Nephron (organoid): ENCODE results near the gene MLYCD.

Experiments
- H3K27ac Mint-ChIP-seq, 3 experiments: 2 replicates each; pipeline ENCODE4 v1.8.0; 2020; ENCODE audit warnings: mixed read lengths in 3 of 3, mild to moderate bottlenecking in 2 of 3, moderate library complexity in 1 of 3
- H3K27me3 Mint-ChIP-seq: 2 replicates; pipeline ENCODE4 v1.8.0; 2021; ENCODE audit warnings: low read depth, mild to moderate bottlenecking, moderate library complexity, mixed read lengths
- H3K36me3 Mint-ChIP-seq: 2 replicates; pipeline ENCODE4 v1.8.0; 2020; ENCODE audit warnings: low read depth, mixed read lengths
- H3K4me1 Mint-ChIP-seq: 2 replicates; pipeline ENCODE4 v1.8.0; 2020; ENCODE audit warnings: mixed read lengths
- H3K4me3 Mint-ChIP-seq, 3 experiments: 2 replicates each; pipeline ENCODE4 v1.8.0; 2020; ENCODE audit warnings: mild to moderate bottlenecking in 3 of 3, mixed read lengths in 3 of 3, moderate library complexity in 2 of 3
- H3K9me3 Mint-ChIP-seq: 2 replicates; pipeline ENCODE4 v1.8.0; 2020; ENCODE audit warnings: mixed read lengths
- TF ChIP-seq, protein P1 (sequence below), 3 experiments: fragments of 200-600 bp; sonication (generic); IDR thresholded peaks; one replicate each; pipeline ENCODE4 v1.5.0; 2021; ENCODE audit warnings: antibody characterized with exemption in 3 of 3; ENCODE audit not compliant: unreplicated experiment in 3 of 3

MLYCD gene

GRCh38 chr16:83965444-83966152 lies 66.7 kb downstream of the MLYCD start:
- Mint-ChIP-seq H3K9me3 (no peaks in the 10 kb centered on the region), H3K27ac (no peak overlapping the region), H3K4me3 (no peak overlapping the region), H3K27me3 (peaks cover 29% of the 10 kb centered on the region), H3K36me3 (no peaks in the 10 kb centered on the region), H3K4me1 (no peaks in the 10 kb centered on the region)
- TF ChIP-seq, protein P1, sequence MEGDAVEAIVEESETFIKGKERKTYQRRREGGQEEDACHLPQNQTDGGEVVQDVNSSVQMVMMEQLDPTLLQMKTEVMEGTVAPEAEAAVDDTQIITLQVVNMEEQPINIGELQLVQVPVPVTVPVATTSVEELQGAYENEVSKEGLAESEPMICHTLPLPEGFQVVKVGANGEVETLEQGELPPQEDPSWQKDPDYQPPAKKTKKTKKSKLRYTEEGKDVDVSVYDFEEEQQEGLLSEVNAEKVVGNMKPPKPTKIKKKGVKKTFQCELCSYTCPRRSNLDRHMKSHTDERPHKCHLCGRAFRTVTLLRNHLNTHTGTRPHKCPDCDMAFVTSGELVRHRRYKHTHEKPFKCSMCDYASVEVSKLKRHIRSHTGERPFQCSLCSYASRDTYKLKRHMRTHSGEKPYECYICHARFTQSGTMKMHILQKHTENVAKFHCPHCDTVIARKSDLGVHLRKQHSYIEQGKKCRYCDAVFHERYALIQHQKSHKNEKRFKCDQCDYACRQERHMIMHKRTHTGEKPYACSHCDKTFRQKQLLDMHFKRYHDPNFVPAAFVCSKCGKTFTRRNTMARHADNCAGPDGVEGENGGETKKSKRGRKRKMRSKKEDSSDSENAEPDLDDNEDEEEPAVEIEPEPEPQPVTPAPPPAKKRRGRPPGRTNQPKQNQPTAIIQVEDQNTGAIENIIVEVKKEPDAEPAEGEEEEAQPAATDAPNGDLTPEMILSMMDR (IDR thresholded peaks at IDR 0.05; ENCODE audit: unreplicated experiment in 3 of 3), result no peak

- Mint-ChIP-seq H3K27me3 (peaks cover 33% of the 10 kb centered on the region), H3K4me3 (peak overlapping the region; percentile 9 to 14 (median 9)), H3K4me1 (no peaks in the 10 kb centered on the region), H3K36me3 (no peaks in the 10 kb centered on the region), H3K27ac (no peak overlapping the region), H3K9me3 (no peaks in the 10 kb centered on the region)
- TF ChIP-seq, protein P1 (IDR thresholded peaks at IDR 0.05; ENCODE audit: unreplicated experiment in 3 of 3), result no peak
Observed at GRCh38 chr16:83966153-83966696, 67.3 kb downstream of the MLYCD start.

- Mint-ChIP-seq H3K4me3 (peak overlapping the region in 1 of 3 experiments; percentile 9), H3K27ac (no peak overlapping the region), H3K4me1 (no peaks in the 10 kb centered on the region), H3K27me3 (peaks cover 39% of the 10 kb centered on the region), H3K9me3 (no peaks in the 10 kb centered on the region), H3K36me3 (no peaks in the 10 kb centered on the region)
- TF ChIP-seq, protein P1 (IDR thresholded peaks at IDR 0.05; ENCODE audit: unreplicated experiment in 3 of 3), result no peak
Observed at GRCh38 chr16:83967091-83967490, 68.2 kb downstream of the MLYCD start.

GRCh38 chr16:83967838-83968305 lies 69.0 kb downstream of the MLYCD start, which contains the start of gene NECAB2:
Gene NECAB2, plus strand, starts transcription at chr16:83968244. Its CDS starts 405 bp downstream, at chr16:83968649.
- TF ChIP-seq, protein P1 (IDR thresholded peaks at IDR 0.05; ENCODE audit: unreplicated experiment in 3 of 3), result peak; percentile 68 to 76 (median 71)
- peaks cover 35% of the 10 kb centered on the region for H3K27me3 Mint-ChIP-seq
- no peaks in the 10 kb centered on the region for H3K4me1 Mint-ChIP-seq
- no peaks in the 10 kb centered on the region for H3K36me3 Mint-ChIP-seq
- H3K27ac Mint-ChIP-seq, result peak within 1 kb of the TSS in 1 of 3 experiments; percentile 48
- peak within 1 kb of the TSS; percentile 80 to 85 (median 85) for H3K4me3 Mint-ChIP-seq
- no peaks in the 10 kb centered on the region for H3K9me3 Mint-ChIP-seq

- Mint-ChIP-seq H3K4me1 (no peaks in the 10 kb centered on the region), H3K9me3 (no peaks in the 10 kb centered on the region), H3K27me3 (peaks cover 38% of the 10 kb centered on the region), H3K27ac (peak overlapping the region in 1 of 3 experiments; percentile 48), H3K36me3 (no peaks in the 10 kb centered on the region), H3K4me3 (peak overlapping the region in 2 of 3 experiments; percentile 76 to 85)
- TF ChIP-seq, protein P1 (IDR thresholded peaks at IDR 0.05; ENCODE audit: unreplicated experiment in 3 of 3), result no peak
Observed at GRCh38 chr16:83968306-83968851, 69.5 kb downstream of the MLYCD start.
